HuH-7.5 (cell line): ENCODE results near the gene FOXP1.

Experiments used
- DNase-seq: peaks from one replicate; pipeline ENCODE4 v3.0.0; 2011; ENCODE audit warnings: low spot score

FOXP1 gene

DNA sequence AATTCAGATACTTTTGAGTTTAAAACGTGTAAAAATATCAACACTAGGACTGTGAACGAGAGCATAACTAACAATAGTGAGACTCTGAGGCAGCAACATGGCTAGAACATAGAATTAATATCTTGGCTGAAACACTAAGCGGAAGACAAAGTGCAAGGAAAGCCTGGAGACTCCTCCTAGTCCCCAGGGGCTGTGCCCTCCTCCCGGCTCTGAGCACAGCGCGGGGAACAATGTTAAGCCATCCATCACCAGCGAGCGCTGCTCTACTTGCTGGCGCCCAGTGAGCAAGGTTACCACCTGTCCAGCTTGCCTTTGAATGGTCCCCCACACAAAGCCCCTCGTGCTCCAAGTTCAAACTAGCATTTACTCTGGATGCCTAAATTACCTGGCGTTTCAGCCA lies 436.9 kb downstream of the FOXP1 start:
- DNase-seq, result no peak

DNA sequence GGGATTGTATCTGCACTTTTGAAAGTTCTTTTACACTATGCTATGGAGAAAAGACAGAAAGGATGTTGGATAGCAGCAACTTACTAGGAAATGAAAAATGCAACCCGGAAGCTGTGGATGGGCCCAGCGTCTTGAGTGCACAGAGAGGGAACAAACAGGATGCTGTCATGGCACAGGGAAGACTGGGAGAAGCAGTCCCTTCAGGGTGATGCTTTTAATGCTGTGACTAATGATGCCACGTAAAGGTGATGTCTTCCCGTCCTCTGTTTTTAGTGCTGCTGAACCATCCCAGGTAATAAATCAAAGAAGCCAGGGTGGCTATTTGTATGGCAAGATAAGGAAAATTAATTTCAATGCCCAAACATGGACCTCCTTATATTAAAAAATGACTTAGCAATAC lies 437.6 kb downstream of the FOXP1 start:
- no peak for DNase-seq

DNA sequence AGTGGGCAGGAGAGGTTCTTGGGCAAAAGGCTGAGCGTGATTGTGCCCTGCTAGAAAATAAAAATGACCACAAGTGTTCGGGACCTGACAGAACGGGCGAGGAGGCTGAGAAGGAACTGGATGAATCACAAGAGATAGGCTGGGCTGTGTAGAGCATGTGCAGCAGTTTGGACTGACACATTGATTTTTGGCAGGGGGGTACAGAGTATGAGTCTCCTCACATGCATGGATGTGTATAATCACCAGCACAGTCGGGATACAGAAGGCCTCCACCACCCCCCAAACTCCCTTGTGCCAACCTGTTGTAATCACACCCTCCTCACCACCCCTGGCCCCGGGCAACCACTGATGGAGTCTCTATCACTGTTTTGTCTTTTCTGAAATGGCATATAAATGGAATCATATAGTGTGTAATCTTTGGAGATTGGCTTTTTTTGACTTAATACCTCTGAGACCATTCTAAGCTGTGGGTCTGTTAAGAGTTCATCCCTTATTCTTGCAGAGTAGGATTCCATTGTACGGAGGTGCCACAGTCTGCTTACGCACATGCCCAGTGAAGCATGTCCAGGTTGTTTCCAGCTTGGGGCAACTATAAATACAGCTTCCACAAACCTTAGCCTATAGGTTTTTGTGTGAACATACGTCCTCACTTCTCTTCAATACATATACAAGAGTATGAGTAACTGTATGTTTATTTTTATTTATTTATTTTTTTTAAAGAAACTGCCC lies 438.8 kb downstream of the FOXP1 start:
- DNase-seq, result no peak

DNA sequence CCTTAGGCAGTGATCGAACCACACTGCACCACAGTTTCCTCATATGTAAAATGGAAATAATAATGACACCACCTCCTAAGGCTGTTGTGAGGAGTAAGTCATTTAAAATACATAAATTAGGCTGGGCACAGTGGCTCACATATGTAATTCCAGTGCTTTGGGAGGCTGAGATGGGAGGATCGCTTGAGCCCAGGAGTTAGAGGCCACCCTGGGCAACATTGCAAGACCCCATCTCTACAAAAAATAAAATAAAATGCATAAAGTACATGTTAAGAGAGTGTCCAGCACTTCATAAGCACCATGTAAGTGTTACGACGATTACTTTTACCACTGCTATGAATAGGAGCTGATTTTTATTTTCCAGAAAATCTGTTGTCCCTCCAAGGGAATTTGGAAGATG lies 440.0 kb downstream of the FOXP1 start:
- DNase-seq, result no peak

DNA sequence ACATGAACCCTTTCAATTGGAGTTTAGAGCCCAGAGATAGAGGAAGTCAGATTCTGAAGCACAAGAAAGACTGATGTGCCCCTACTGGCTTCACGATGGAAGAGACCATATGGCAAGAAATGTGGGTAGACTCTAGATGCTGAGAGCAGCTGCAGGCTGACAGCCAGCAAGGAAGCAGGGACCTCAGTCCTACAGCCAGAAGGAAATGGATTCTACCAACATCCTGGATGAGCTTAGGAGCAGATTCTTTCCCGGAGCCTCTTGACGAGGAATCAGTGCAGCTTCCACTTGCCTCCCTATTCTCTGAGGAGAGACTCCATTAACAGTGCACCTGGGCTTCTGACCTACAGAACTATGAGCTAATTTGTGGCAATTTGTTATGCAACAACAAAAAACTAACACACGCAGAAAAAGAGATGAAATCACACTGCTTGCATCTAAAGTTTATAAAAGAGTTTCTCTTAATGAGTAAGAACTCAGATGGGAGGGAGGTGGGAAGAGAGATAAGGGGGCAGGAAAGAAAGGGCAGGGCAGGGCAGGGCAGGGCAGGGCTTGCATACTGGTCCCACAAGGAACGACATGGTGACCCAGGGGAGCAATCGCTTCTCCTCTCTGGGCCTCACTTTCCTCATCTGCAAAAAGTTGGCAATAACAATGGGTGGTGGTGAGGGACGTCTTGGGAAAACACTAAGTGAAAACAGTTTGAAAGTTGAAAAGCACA lies 440.9 kb downstream of the FOXP1 start:
- no peak for DNase-seq

DNA sequence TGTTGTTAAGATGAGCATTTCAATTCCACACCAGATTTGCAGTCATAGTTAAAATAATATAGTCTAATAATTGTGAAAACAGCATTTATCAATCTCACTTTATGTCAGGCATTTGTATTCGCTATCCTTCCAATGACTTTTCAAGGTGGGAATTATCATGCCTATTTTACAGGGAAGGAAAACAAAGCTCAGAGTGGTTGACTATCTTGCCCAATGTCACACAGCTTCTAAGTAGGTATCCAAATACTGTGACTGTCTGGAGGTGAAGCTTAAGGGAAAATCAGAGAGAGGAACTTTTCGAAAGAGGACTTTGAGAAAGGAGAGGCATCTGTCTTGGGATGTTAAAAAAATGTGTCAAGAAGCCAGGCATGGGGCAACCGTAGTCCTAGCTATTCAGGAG lies 443.1 kb downstream of the FOXP1 start:
- DNase-seq, result no peak

DNA sequence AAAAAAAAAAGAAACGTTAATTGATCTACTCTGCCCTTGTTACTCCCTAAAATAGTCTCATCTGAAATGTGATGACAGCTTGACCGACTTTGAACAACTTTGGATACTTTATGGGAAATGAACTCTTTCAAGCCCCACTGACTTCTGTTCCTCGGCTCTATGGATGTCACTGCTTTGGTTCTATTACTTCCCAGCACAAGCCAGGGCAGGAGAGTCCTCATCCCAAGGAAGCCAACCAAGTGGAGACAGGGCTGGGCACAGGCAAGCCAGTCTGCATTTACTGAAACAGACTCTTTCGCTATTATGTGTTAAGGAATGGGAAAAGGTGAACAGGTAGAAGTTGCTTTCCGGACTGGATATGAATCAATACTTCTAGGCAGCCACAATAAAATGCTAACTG lies 444.0 kb downstream of the FOXP1 start:
- DNase-seq, result no peak

DNA sequence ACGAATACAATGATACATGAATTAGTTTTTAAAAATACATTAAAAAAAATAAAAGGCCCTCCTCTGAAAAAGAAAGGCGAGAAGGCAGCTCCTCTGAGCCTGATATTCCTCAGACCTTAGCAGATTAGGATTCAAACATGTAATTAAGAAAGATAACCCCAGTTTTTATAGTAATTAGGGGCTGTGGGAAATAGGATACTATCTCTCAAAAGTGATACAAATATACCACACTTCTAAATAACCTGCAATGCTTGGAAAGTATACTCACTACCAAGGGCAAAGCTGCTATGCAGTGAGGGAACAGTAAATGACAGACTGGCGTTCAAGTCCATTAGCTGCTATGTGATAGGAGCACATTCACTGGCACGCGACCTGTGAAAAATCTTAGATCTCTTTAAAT lies 445.1 kb downstream of the FOXP1 start:
- no peak for DNase-seq

DNA sequence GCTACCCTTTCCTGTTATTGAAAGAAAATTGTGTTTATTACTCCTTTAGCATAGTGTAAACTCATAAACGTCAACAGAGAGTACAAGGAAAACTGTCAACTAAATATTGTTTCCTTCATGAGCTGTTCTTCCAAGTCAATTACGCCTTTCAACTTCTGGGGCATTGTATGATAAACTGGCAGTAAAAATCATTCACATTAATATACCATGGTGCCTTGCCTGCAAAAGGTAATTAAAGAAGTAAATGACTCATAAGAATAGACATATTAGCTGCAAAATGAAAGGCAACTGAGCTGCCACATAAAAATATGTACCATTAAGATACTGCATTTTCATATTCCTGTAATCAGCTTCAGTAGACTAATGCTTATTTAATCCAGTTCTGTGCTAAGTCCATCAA lies 447.3 kb downstream of the FOXP1 start:
- DNase-seq, result no peak

DNA sequence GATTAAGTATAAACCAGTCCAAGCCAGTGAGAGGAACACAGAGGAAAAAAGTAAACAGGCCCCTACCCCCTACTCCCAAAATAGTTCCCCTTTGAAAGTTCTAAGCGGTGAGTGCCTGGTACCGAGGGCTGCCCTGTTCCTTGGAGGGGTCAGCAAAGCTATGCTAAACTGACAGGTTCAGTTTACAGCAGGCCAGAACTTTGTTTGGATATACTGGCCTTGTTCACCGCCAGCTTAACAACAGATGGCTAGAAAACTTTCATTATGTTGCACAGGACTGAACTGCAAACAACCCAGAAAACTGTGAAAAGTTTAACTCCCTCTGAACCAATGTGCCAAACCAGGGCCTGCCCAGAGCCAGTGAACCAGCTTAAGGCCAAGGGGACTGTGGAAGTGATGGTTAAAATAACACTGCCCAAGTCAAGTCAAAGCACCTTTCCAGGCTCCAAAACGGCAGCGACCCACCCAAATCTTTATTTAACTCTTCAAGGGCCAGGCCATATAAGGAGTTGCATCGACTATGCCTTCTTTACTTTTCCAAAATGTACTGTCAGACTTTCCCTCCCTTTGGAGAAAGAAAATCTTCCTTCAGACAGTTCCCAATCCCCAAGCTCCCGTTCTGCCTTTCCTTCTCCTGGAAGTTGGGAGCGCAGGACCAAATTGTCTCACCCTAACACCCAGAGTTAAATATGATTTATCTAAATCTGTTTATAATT lies 448.0 kb downstream of the FOXP1 start:
- DNase-seq, result no peak

DNA sequence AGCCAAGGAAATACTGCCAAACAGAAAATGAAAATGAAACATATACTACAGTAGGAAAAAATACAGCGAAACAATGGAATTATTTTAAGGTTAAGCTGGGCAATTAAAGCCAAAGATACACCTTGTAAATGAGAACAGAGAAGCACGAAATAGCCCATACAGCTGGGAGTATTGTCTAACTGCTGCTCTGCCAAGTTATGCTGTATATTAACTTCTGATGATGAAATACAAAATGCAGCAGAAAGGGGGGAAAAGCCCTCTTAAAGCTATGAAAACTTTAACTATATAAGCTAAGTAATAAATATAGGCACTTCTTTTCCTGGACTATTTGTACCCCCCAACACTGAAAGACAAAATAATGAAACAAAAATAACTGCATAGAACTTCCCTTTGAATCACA lies 449.0 kb downstream of the FOXP1 start:
- no peak for DNase-seq

DNA sequence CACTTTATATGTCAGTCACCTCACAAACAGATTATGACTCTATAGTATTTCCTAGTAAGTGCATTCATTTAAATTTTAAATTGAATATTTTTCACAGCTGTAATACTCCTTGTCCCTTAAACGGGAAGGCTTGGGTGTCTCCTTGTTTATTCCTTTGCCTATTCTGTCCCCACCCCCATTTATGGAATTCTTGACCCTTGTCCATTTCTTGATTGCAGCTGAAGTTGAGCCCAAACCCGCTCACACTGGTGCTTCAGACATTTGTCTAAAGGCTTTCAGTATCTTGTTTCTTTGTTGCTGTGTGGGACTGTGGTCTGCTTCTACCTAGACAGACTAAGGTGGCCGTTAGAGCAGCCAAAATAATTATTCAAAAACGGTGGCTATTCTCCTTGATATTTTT lies 449.7 kb downstream of the FOXP1 start:
- no peak for DNase-seq

DNA sequence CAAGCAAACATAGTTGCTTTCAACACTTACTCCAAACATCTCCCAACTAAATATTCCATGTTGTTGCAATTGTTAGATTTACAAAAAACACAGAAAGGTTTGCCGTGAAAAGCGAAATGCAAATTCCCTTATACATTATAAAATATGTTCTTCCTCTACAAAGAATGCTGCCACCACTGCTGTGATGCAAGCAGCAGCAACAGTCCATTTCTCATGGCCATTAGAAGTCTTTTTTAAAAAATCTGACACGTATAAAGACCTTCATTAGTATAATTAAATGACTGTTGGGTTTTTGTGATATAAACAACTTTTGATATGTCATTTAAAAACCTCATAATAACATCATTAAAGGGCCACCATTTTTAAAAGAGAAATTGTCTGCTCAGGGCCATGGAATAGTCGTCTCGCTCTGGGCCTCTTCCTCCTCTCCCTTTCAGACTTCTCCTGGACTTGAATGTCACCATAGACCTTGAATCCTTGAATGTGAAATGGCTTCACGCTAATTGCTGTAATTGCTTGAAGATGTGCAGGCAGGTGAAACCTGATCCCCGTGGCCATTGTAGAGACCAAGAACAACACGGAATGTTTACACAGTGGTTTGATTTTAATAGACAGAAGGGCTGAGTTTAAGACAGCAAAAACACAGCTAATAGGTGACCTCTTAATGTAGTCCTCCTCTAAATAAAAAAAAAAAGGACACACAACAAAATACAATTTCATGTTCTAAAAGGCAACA lies 450.4 kb downstream of the FOXP1 start:
- no peak for DNase-seq

DNA sequence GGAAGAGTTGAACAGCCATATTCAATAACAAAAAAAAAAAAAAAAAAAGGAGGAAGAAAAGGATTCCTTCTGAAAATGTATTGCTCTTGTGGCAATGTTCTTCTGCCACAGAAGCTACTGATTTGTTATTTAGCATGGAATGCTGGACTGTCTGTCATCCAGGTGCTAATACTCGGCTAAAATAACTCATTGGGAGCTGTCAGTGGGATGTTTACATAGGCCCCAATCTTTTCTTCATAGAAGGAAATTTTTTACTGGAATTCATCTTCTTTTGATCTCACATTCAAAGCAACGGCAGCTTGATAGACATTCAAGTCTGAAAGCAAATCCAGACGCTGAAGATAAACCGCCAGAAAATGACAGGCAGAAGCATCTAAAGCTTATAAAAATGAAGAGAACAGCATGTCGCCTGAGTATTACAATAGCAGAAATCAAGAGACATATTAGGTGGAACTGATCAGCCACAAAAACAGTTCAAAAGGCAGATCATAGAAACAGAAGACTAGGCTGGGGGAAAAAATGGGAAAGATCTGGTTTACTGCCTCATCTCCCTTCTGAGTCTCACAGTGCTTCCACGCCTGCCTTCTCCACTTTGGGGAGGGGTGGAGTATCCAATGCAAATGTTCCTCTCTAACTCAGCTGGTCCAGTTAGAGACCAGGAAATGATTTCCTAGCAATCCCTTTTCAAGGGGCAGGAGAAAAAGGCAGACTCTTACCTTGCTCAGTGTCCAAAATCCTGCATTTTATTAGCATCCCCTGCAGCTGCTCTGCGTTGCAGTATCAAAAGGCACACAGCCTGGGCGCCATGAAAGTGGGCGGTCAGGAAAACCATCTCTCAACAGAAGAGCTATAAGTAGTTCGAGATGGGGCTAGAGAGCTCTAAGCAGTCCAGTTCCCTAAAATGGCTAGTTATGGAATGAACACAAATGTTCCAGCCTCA lies 451.9 kb downstream of the FOXP1 start:
- DNase-seq, result no peak

DNA sequence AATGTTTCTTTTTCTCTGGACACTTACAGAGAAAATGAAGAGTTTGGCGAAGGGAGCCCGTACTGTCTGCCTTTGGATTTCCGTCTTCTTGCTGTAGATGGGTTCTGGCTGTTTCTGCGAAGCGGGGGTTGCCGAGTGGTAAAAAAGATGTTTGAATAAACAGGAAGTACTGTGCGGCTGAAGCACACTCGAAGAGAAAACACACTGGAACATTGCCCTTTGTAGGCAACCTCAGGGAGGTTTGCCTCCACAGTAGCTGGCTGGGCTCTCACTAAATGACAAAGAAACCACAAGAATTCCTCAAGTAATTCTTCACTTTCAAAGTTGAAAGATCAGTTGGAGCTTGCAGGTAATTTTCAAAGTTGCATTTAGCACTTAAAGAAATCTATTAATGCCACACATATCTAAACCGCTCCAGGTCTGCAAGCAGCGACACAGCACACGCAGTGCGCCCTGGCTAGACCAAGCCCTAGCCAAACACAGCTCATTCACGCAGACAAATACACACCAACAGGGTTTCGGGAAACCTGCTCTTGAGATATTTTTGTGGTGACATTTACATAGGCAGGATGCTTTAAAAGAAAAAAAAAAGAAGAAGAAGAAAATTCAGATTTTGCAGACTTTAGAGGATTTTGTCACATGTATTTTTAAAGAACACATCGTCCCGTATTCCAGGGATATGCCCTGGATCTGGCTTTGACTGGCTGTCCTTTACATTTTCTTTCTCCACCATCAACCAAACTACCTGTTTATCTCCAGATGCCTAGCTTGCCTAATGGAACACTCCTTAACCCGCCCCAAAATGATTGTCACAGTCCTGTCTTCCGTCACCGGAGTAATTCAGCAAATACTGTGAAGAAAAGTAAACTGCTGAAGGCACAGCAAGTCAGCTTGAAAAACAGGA lies 452.8 kb downstream of the FOXP1 start:
- no peak for DNase-seq

DNA sequence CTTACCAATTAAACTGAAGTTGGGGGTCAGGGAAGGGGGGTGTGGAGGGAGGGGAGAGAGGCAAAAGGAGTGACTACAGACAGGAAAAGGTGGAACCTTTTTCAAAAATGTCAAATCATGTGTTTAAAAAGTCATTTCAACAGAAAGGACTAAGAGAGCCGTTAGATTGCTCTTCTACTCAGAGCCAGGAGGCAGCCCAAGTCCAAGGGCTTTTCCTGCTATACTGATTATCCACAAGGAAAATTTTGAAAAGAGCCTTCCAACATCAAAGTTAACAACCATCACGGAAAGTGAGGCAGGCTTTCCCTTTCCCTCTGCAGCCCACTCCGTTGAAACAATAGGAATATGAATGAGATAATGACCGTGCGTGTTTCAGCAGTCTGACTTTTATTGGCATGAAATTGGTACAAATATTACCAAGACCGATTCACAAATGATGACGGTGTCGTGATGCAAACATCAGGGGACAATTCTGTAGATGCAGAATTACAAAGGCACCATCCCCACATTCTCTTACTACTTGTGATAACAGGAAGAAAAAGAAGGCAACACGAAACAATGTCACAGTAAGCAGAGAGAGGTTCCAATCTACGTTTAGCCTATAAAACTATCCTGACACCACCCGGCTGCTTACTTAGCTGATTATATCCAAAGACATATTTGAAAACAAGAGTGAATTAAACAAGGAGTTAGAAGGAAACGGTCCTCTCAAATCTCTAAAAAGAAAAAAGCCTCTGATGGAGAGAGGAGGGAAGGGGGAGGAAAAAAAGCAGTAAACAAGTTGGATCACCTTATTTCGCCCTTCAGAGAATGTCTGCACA lies 453.7 kb downstream of the FOXP1 start:
- DNase-seq, result no peak

DNA sequence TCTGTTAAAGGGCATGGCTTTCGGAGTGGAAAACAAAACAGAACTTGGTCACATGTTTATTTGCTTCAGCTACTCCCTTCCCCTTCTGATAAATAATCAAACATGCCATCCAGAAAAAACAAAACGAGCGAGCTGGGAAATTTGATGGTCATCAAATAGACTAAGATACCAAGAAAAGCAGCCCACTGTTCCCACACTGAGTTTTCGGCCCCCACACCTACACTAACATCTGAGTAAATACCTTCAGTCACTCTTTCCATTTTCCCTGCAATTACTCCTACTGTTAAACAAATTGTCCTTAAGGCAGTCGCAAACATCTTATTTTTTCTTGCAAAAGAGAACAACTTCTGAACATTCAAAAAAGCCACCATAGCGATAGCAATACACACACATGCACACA lies 454.6 kb downstream of the FOXP1 start:
- no peak for DNase-seq

DNA sequence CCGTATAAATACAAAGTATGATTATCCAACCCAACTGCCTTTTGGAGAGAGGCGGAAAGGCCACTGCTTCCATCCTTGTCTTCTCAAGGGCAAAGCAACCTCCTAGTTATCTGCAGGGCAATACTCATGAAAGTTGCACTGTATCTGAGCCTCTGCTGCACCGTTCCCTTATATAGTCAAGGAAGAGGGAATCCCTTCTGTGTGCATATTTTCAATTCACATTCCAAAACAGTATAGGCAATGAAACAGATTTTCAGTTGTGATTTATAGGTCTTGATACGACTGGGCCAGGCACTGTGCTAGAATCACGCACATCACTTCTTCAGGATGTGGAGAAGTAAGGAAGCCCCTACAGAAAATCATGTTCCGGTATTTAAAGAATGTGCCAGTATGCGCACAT lies 455.7 kb downstream of the FOXP1 start:
- DNase-seq, result no peak

DNA sequence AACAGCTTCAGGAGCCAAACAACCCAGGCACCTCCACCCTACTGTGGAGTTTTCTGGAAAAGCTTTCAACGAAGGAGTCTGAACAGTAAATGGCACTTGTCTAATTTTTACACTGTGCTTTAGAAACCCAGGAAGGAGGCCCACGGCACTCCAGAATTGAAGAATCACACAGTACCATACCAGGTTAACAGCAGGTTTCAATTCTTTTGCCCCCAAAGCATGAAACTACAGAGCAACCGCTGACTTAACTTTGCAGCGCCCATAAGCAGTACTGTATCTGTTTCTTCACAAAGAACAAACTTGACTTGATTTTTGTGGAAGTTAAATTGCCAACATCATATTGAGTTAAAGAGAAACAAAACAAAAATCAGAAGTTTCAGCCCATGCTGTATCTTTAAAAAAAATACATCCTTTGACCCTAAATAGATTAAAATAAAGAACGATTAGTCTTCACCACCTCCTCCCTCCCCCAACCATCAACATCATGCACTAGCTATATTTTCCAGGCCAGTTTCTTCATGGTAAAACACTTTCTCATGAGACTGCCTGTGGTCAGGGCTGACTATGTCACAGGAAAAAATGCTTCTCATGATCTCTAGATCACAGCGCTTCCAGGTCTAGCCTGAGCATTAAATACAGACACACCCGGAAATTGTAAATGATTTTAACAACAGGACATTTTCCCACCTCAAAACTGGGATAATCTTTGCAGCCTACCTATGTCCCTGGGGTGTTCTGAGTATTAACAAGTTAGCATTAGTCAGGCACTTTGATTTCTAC lies 456.3 kb downstream of the FOXP1 start:
- no peak for DNase-seq
